Trophoblast cell (in vitro differentiated cells and primary cell): ENCODE results near the gene UQCR11.

ENCODE experiments used
- DNase-seq, 2 donors: peaks; one replicate each; pipeline ENCODE4 v3.0.0-alpha.2; 2016
- H2AFZ ChIP-seq: 2 replicates; pipeline ENCODE4 v1.6.1; 2013; ENCODE audit warnings: low read length, moderate library complexity, mild to moderate bottlenecking; ENCODE audit not compliant: insufficient read depth, poor library complexity
- H2AK5ac ChIP-seq: 2 replicates; pipeline ENCODE4 v1.6.1; 2013; ENCODE audit warnings: mild to moderate bottlenecking, low read length
- H2BK120ac ChIP-seq: 2 replicates; pipeline ENCODE4 v1.6.1; 2013; ENCODE audit warnings: low read length, mild to moderate bottlenecking, moderate library complexity; ENCODE audit not compliant: insufficient read depth, poor library complexity
- H2BK12ac ChIP-seq: 2 replicates; pipeline ENCODE4 v1.6.1; 2013; ENCODE audit warnings: mild to moderate bottlenecking, low read length, moderate library complexity
- H2BK5ac ChIP-seq: 2 replicates; pipeline ENCODE4 v1.6.1; 2013; ENCODE audit warnings: low read length, low read depth, moderate library complexity, mild to moderate bottlenecking; ENCODE audit not compliant: poor library complexity
- H3K14ac ChIP-seq: 2 replicates; pipeline ENCODE4 v1.6.1; 2013; ENCODE audit warnings: mild to moderate bottlenecking, low read length
- H3K18ac ChIP-seq: 2 replicates; pipeline ENCODE4 v1.6.1; 2013; ENCODE audit warnings: mild to moderate bottlenecking, low read length
- H3K23ac ChIP-seq: 2 replicates; pipeline ENCODE4 v1.6.1; 2013; ENCODE audit warnings: low read length
- H3K27ac ChIP-seq: 2 replicates; pipeline ENCODE4 v1.5.1; 2013; ENCODE audit warnings: low read depth, mild to moderate bottlenecking, inconsistent platforms, low read length, moderate library complexity
- H3K27me3 ChIP-seq: 2 replicates; pipeline ENCODE4 v1.6.1; 2013; ENCODE audit warnings: inconsistent platforms, mild to moderate bottlenecking, low read length, moderate library complexity; ENCODE audit not compliant: insufficient read depth
- H3K36me3 ChIP-seq, 2 experiments: 1 replicate in 1 of 2; 2 replicates in 1 of 2; pipeline ENCODE4 v1.6.1; 2013; ENCODE audit warnings: low read length in 2 of 2, mild to moderate bottlenecking in 2 of 2, moderate library complexity in 1 of 2; ENCODE audit not compliant: insufficient read depth in 2 of 2, control insufficient read depth in 1 of 2
- H3K4ac ChIP-seq: 2 replicates; pipeline ENCODE4 v1.6.1; 2013; ENCODE audit warnings: low read depth, mild to moderate bottlenecking, low read length, moderate library complexity
- H3K4me1 ChIP-seq, 2 experiments: 1 replicate in 1 of 2; 2 replicates in 1 of 2; pipeline ENCODE4 v1.6.1; 2013; ENCODE audit warnings: low read length in 2 of 2, mild to moderate bottlenecking in 2 of 2, moderate library complexity in 1 of 2; ENCODE audit not compliant: insufficient read depth in 2 of 2, control insufficient read depth in 1 of 2
- H3K4me2 ChIP-seq: 2 replicates; pipeline ENCODE4 v1.6.1; 2013; ENCODE audit warnings: inconsistent platforms, mild to moderate bottlenecking, low read length, moderate library complexity
- H3K4me3 ChIP-seq: 2 replicates; pipeline ENCODE4 v1.5.1; 2013; ENCODE audit warnings: mild to moderate bottlenecking, low read depth, low read length, inconsistent platforms
- H3K79me1 ChIP-seq: one replicate; pipeline ENCODE4 v1.6.1; 2013; ENCODE audit warnings: low read length
- H3K79me2 ChIP-seq: 2 replicates; pipeline ENCODE4 v1.6.1; 2013; ENCODE audit warnings: low read length, mild to moderate bottlenecking; ENCODE audit not compliant: control insufficient read depth, insufficient read depth, poor library complexity
- H3K9ac ChIP-seq: 2 replicates; pipeline ENCODE4 v1.6.1; 2013; ENCODE audit warnings: mild to moderate bottlenecking, low read length
- H3K9me3 ChIP-seq: 2 replicates; pipeline ENCODE4 v1.6.1; 2013; ENCODE audit warnings: low read depth, mild to moderate bottlenecking, control low read depth, inconsistent platforms, low read length; ENCODE audit not compliant: insufficient read depth
- H4K12ac ChIP-seq: 2 replicates; pipeline ENCODE4 v1.6.1; 2013; ENCODE audit warnings: low read depth, mild to moderate bottlenecking, low read length, moderate library complexity
- H4K8ac ChIP-seq: 2 replicates; pipeline ENCODE4 v1.6.1; 2013; ENCODE audit warnings: low read depth, mild to moderate bottlenecking, low read length, moderate library complexity
- H4K91ac ChIP-seq: one replicate; pipeline ENCODE4 v1.6.1; 2013; ENCODE audit warnings: low read depth, mild to moderate bottlenecking, low read length, moderate library complexity
- WGBS: extraction: QIAGEN DNeasy Blood & Tissue Kit; methylation state at CpG from one replicate; pipeline ENCODE4 v1.1.7; 2013; ENCODE audit warnings: missing lambda C conversion rate; ENCODE audit not compliant: insufficient read length, insufficient coverage; ENCODE audit errors: extremely low coverage; 5-methylcytosine and 5-hydroxymethylcytosine counted together

UQCR11 gene

GRCh38 chr19:1590641-1591397 lies 14.4 kb downstream of the UQCR11 start:
- Histone ChIP-seq H3K9ac (peak overlapping the region; percentile 94), H4K8ac (peak overlapping the region; percentile 97), H3K79me1 (peaks cover 23% of the 10 kb centered on the region), H3K4ac (peak overlapping the region; percentile 99), H2BK120ac (peak overlapping the region; percentile 84), H2AK5ac (peak overlapping the region; percentile 94), H4K12ac (peak overlapping the region; percentile 98), H3K4me3 (peak overlapping the region; percentile 80), H2BK12ac (peak overlapping the region; percentile 16), H2AFZ (no peak overlapping the region), H3K4me2 (peak overlapping the region; percentile 86), H3K18ac (peak overlapping the region; percentile 49), H4K91ac (peak overlapping the region; percentile 100), H2BK5ac (peak overlapping the region; percentile 95), H3K27ac (peak overlapping the region; percentile 99), H3K4me1 (peaks cover 14 to 21% of the 10 kb centered on the region in 2 experiments), H3K14ac (peak overlapping the region; percentile 99), H3K79me2 (peaks cover 27% of the 10 kb centered on the region), H3K36me3 (peaks cover 7 to 17% of the 10 kb centered on the region in 2 experiments), H3K9me3 (no peaks in the 10 kb centered on the region), H3K27me3 (no peaks in the 10 kb centered on the region), H3K23ac (no peak overlapping the region)
- DNase-seq = peak in 1 of 2 donors; percentile 43
- no CpG with 5 or more reads among the region's 10 CpGs for WGBS

- no peak overlapping the region for H3K4me2 ChIP-seq
- H3K4me3 ChIP-seq = no peak overlapping the region
- no peaks in the 10 kb centered on the region for H3K9me3 ChIP-seq
- H3K27me3 ChIP-seq = no peaks in the 10 kb centered on the region
- no peak overlapping the region for H3K18ac ChIP-seq
- H3K14ac ChIP-seq = no peak overlapping the region
- peak; percentile 96 to 98 for DNase-seq
- H3K79me1 ChIP-seq = peaks cover 20% of the 10 kb centered on the region
- H4K12ac ChIP-seq = no peak overlapping the region
- peak overlapping the region; percentile 29 for H2AK5ac ChIP-seq
- H3K4me1 ChIP-seq = peaks cover 17 to 21% of the 10 kb centered on the region in 2 experiments
- H2BK120ac ChIP-seq = no peak overlapping the region
- WGBS = no CpG with 5 or more reads among the region's 9 CpGs
- peak overlapping the region; percentile 42 for H4K91ac ChIP-seq
- H3K23ac ChIP-seq = no peak overlapping the region
- no peak overlapping the region for H3K9ac ChIP-seq
- peaks cover 26% of the 10 kb centered on the region for H3K79me2 ChIP-seq
- H3K27ac ChIP-seq = peak overlapping the region; percentile 37
- H3K4ac ChIP-seq = peak overlapping the region; percentile 65
- peaks cover 22 to 28% of the 10 kb centered on the region in 2 experiments for H3K36me3 ChIP-seq
- no peak overlapping the region for H2BK12ac ChIP-seq
- H2AFZ ChIP-seq = no peak overlapping the region
- peak overlapping the region; percentile 39 for H4K8ac ChIP-seq
- peak overlapping the region; percentile 60 for H2BK5ac ChIP-seq
Measured at GRCh38 chr19:1587872-1588271, 17.4 kb downstream of the UQCR11 start.

GRCh38 chr19:1585243-1585580 lies 20.1 kb downstream of the UQCR11 start:
- H3K18ac ChIP-seq = no peak overlapping the region
- WGBS = no CpG with 5 or more reads among the region's 13 CpGs

GRCh38 chr19:1584500-1585242 lies 20.6 kb downstream of the UQCR11 start:
- Histone ChIP-seq H2BK5ac (no peak overlapping the region), H2BK120ac (no peak overlapping the region), H3K4me3 (peak overlapping the region; percentile 23), H3K4me1 (peaks cover 8 to 12% of the 10 kb centered on the region in 2 experiments), H4K91ac (peak overlapping the region; percentile 6), H3K9me3 (peaks cover 4% of the 10 kb centered on the region), H4K12ac (no peak overlapping the region), H3K36me3 (peaks cover 51% of the 10 kb centered on the region in 2 experiments), H2BK12ac (no peak overlapping the region), H3K9ac (no peak overlapping the region), H2AK5ac (no peak overlapping the region), H3K4me2 (no peak overlapping the region), H3K18ac (peak overlapping the region; percentile 50), H3K27ac (no peak overlapping the region), H3K23ac (no peak overlapping the region), H4K8ac (no peak overlapping the region), H3K79me2 (peaks cover 5% of the 10 kb centered on the region), H3K79me1 (peaks cover 2% of the 10 kb centered on the region), H2AFZ (no peak overlapping the region), H3K14ac (no peak overlapping the region), H3K27me3 (no peaks in the 10 kb centered on the region), H3K4ac (no peak overlapping the region)
- WGBS = no CpG with 5 or more reads among the region's 87 CpGs
- DNase-seq = peak; percentile 91

More at GRCh38 chr19:1585243-1585580, 20.1 kb downstream of the UQCR11 start:
- Histone ChIP-seq H3K23ac (no peak overlapping the region), H2BK5ac (no peak overlapping the region), H4K12ac (no peak overlapping the region), H3K79me1 (peaks cover 2% of the 10 kb centered on the region), H3K4me3 (no peak overlapping the region), H3K4me1 (peaks cover 8 to 13% of the 10 kb centered on the region in 2 experiments), H3K27ac (no peak overlapping the region), H4K8ac (no peak overlapping the region), H3K79me2 (peaks cover 6% of the 10 kb centered on the region), H2AK5ac (no peak overlapping the region), H2AFZ (no peak overlapping the region), H3K36me3 (peaks cover 46 to 49% of the 10 kb centered on the region in 2 experiments), H3K4me2 (no peak overlapping the region), H3K9ac (no peak overlapping the region), H2BK120ac (no peak overlapping the region), H3K27me3 (no peaks in the 10 kb centered on the region), H3K9me3 (peaks cover 4% of the 10 kb centered on the region), H2BK12ac (no peak overlapping the region), H4K91ac (no peak overlapping the region), H3K14ac (no peak overlapping the region), H3K4ac (no peak overlapping the region)
- no peak for DNase-seq
